GM21381 (cell line): ENCODE results near the gene VDAC1.
"Not testable (repeated sequence)": the region's sequence is repeated elsewhere in the genome, so short reads cannot be mapped to it uniquely, and the experiment has no call there.

Source experiments
- ATAC-seq: cut with Tn5 transposase; IDR thresholded peaks from one replicate; pipeline ENCODE4 v1.9.1; 2021; ENCODE audit warnings: mild to moderate bottlenecking, moderate library complexity; ENCODE audit not compliant: unreplicated experiment

The VDAC1 gene

GRCh38 chr5:134004626-134005416, at the start of gene VDAC1:
TSS of gene VDAC1 (minus strand) at chr5:134004975. CDS start at chr5:133993012, 11,963 bp downstream.
- ATAC-seq, result peak; percentile 69

GRCh38 chr5:134053840-134054338, 49.1 kb upstream of the VDAC1 start:
- ATAC-seq, result no peak

- ATAC-seq, result no peak
Measured at GRCh38 chr5:134053314-134053839, 48.6 kb upstream of the VDAC1 start.

- ATAC-seq, result no peak
Measured at GRCh38 chr5:134051305-134051704, 46.5 kb upstream of the VDAC1 start.

- no peak for ATAC-seq
Measured at GRCh38 chr5:134048864-134049263, 44.1 kb upstream of the VDAC1 start.

GRCh38 chr5:134047687-134048056, 42.9 kb upstream of the VDAC1 start:
- no peak for ATAC-seq

GRCh38 chr5:134046801-134047686, 42.3 kb upstream of the VDAC1 start:
- no peak for ATAC-seq

- ATAC-seq, result no peak
Measured at GRCh38 chr5:134046330-134046729, 41.6 kb upstream of the VDAC1 start.

- ATAC-seq, result no peak
Measured at GRCh38 chr5:134043793-134044792, 39.3 kb upstream of the VDAC1 start.

GRCh38 chr5:134041570-134042411, 37.0 kb upstream of the VDAC1 start:
- peak; percentile 69 for ATAC-seq

GRCh38 chr5:134038138-134038537, 33.4 kb upstream of the VDAC1 start:
- ATAC-seq, result no peak

- no peak for ATAC-seq
Measured at GRCh38 chr5:134037160-134037559, 32.4 kb upstream of the VDAC1 start.

GRCh38 chr5:134034326-134034725, 29.6 kb upstream of the VDAC1 start:
- ATAC-seq, result no peak

- ATAC-seq, result not testable (repeated sequence)
Measured at GRCh38 chr5:134030303-134030964, 25.7 kb upstream of the VDAC1 start.

- ATAC-seq, result no peak
Measured at GRCh38 chr5:134029156-134029555, 24.4 kb upstream of the VDAC1 start.

- ATAC-seq, result no peak
Measured at GRCh38 chr5:134028496-134028895, 23.7 kb upstream of the VDAC1 start.

- ATAC-seq, result no peak
Measured at GRCh38 chr5:134027288-134027615, 22.5 kb upstream of the VDAC1 start.

GRCh38 chr5:134026521-134027287, 21.9 kb upstream of the VDAC1 start:
- ATAC-seq, result no peak
